Neural cell (in vitro differentiated cells): Measurements from ENCODE around the gene MYO3B.

Source experiments
- EP300 ChIP-seq: fragments of 450-650 bp; conservative IDR thresholded peaks from 2 replicates; pipeline ENCODE4 v1.6.1; 2014; ENCODE audit warnings: antibody characterized with exemption, mild to moderate bottlenecking, moderate library complexity; ENCODE audit not compliant: poor library complexity, severe bottlenecking
- EZH2 ChIP-seq: fragments of 200-600, 300-800 bp; shearing (Covaris generic), sonication (generic); IDR thresholded peaks from 2 replicates; pipeline ENCODE4 v1.6.1; 2014; ENCODE audit warnings: antibody characterized with exemption, low read length, borderline replicate concordance, mild to moderate bottlenecking; ENCODE audit not compliant: insufficient read depth, poor library complexity, severe bottlenecking
- MXI1 ChIP-seq: fragments of 450-650 bp; conservative IDR thresholded peaks from 2 replicates; pipeline ENCODE4 v1.6.1; 2014; ENCODE audit warnings: antibody characterized with exemption, mild to moderate bottlenecking; ENCODE audit not compliant: poor library complexity, severe bottlenecking
- POLR2AphosphoS5 ChIP-seq: IDR thresholded peaks from 2 replicates; pipeline ENCODE4 v1.6.1; 2012
- RAD21 ChIP-seq: fragments of 450-650 bp; conservative IDR thresholded peaks from 2 replicates; pipeline ENCODE4 v1.6.1; 2014; ENCODE audit warnings: antibody characterized with exemption, mild to moderate bottlenecking, moderate library complexity
- REST ChIP-seq: IDR thresholded peaks from 2 replicates; pipeline ENCODE4 v1.6.1; 2012; ENCODE audit warnings: borderline replicate concordance
- SMC3 ChIP-seq: fragments of 450-650 bp; conservative IDR thresholded peaks from 2 replicates; pipeline ENCODE4 v1.6.1; 2014; ENCODE audit warnings: antibody characterized with exemption, mild to moderate bottlenecking, moderate library complexity; ENCODE audit not compliant: poor library complexity
- TAF1 ChIP-seq: IDR thresholded peaks from 2 replicates; pipeline ENCODE4 v1.6.1; 2012; ENCODE audit warnings: low read depth
- TF ChIP-seq, protein P1 (sequence below): fragments of 450-650 bp; IDR thresholded peaks from 2 replicates; pipeline ENCODE4 v1.5.1; 2014; ENCODE audit warnings: antibody characterized with exemption, mild to moderate bottlenecking, moderate library complexity; ENCODE audit not compliant: poor library complexity, severe bottlenecking

- TF ChIP-seq, protein P1, sequence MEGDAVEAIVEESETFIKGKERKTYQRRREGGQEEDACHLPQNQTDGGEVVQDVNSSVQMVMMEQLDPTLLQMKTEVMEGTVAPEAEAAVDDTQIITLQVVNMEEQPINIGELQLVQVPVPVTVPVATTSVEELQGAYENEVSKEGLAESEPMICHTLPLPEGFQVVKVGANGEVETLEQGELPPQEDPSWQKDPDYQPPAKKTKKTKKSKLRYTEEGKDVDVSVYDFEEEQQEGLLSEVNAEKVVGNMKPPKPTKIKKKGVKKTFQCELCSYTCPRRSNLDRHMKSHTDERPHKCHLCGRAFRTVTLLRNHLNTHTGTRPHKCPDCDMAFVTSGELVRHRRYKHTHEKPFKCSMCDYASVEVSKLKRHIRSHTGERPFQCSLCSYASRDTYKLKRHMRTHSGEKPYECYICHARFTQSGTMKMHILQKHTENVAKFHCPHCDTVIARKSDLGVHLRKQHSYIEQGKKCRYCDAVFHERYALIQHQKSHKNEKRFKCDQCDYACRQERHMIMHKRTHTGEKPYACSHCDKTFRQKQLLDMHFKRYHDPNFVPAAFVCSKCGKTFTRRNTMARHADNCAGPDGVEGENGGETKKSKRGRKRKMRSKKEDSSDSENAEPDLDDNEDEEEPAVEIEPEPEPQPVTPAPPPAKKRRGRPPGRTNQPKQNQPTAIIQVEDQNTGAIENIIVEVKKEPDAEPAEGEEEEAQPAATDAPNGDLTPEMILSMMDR: no peak
- TF ChIP-seq REST (no peak), RAD21 (no peak), MXI1 (no peak), POLR2AphosphoS5 (no peak), EZH2 (no peak), EP300 (no peak), SMC3 (no peak), TAF1 (no peak)
Measured at GRCh38 chr2:170260188-170260587, 82.2 kb downstream of the MYO3B start.
